ENCODE measurements around the gene CNTFR.

GRCh38 chr9:34564617-34565016 is 24.9 kb downstream of the CNTFR start:
- TF ChIP-seq, protein P1, sequence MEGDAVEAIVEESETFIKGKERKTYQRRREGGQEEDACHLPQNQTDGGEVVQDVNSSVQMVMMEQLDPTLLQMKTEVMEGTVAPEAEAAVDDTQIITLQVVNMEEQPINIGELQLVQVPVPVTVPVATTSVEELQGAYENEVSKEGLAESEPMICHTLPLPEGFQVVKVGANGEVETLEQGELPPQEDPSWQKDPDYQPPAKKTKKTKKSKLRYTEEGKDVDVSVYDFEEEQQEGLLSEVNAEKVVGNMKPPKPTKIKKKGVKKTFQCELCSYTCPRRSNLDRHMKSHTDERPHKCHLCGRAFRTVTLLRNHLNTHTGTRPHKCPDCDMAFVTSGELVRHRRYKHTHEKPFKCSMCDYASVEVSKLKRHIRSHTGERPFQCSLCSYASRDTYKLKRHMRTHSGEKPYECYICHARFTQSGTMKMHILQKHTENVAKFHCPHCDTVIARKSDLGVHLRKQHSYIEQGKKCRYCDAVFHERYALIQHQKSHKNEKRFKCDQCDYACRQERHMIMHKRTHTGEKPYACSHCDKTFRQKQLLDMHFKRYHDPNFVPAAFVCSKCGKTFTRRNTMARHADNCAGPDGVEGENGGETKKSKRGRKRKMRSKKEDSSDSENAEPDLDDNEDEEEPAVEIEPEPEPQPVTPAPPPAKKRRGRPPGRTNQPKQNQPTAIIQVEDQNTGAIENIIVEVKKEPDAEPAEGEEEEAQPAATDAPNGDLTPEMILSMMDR (IDR thresholded peaks at IDR 0.05), result no peak
- TF ChIP-seq POLR2A (IDR thresholded peaks at IDR 0.05), result no peak
